HG03571 (cell line): ENCODE measurements around the gene ARFRP1.
A peak's percentile ranks its signal among the peaks of the same experiment; 100 is the strongest.
"Not testable (repeated sequence)": the region's sequence is repeated elsewhere in the genome, so short reads cannot be mapped to it uniquely, and the experiment has no call there.

Source experiments
- ATAC-seq: cut with Tn5 transposase; IDR thresholded peaks from one replicate; pipeline ENCODE4 v1.9.1; 2021; ENCODE audit not compliant: unreplicated experiment

ARFRP1 gene

DNA sequence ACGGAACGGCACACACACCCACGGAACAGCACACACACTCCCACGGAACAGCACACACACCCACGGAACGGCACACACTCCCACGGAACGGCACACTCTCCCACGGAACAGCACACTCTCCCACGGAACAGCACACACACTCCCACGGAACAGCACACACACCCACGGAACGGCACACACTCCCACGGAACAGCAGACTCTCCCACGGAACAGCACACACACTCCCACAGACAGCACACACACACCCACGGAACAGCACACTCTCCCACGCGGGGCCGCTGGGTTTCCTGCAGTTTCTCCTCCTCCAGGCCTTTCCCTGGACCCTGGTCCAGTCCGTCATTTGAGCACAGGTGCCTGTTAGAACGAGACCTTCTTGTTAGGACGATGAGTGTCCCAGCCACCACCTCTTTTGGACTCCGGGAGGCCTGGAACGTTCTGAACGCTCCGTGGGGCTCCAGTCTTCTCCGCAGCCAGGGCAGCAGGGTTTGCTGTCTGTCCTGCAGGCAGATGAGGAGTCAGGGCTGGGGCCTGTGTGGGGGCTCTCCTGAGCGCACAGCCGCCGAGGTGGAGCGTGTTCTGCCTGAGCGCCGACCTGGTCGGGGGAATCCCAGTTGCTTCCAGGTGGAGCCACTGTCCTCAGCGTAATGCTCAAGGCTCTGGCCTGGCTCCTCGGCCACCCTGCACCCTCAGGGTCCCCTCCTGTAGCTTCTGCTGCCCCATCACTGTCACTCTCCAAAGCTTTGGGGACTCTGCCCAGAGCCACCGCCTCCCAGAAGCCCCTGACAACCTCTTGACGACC lies 28.9 kb downstream of the ARFRP1 start:
- ATAC-seq, result no peak

- ATAC-seq, result no peak
These were observed 29.7 kb downstream of the ARFRP1 start for GRCh38 chr20:63678071-63678470.

GRCh38 chr20:63675681-63676368 lies 32.0 kb downstream of the ARFRP1 start:
- ATAC-seq, result no peak

- ATAC-seq, result no peak
These were observed 33.8 kb downstream of the ARFRP1 start for GRCh38 chr20:63673951-63674350.

DNA sequence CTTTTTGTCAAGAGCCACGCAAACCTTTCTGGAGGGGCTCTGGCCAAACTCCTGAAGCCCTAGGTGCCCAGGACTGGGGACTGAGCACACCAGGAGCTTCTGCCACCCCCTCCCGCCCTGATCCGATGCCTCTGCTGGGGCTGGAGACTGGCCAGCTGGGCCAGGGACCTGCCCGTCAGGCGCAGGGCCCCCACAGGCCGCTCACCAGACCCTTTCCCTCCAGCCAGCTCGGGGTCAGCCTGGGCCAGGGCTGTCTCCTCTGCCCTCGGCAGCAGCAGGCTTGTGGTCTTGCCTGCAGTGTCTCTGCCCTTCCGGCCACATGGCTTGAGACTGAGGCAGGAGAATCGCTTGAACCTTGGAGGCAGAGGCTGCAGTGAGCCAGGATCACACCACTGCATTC lies 35.1 kb downstream of the ARFRP1 start:
- ATAC-seq, result no peak

GRCh38 chr20:63671695-63672094 lies 36.1 kb downstream of the ARFRP1 start:
- ATAC-seq, result not testable (repeated sequence)

DNA sequence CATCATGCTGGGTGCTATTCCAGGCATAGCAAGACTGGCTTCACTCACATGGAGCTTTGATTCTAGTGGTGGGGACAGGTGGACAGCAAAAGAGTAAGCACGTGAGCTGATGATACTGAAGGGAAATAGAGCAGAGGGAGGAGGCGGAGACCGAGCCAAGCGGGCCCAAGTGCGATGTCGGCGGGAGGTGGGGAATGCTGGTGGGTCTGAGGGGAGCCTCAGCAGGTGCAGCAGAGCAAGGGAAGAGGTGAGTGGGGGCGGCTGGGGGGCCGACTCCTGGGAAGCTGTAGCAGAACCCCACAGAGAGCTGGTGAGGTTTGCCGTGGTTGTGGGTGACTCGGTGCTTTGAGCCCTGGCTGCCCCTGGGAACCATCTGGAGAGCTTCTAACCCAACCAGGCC lies 39.4 kb downstream of the ARFRP1 start:
- ATAC-seq, result no peak

- ATAC-seq, result no peak
These were observed 39.9 kb downstream of the ARFRP1 start for GRCh38 chr20:63667858-63668257.

DNA sequence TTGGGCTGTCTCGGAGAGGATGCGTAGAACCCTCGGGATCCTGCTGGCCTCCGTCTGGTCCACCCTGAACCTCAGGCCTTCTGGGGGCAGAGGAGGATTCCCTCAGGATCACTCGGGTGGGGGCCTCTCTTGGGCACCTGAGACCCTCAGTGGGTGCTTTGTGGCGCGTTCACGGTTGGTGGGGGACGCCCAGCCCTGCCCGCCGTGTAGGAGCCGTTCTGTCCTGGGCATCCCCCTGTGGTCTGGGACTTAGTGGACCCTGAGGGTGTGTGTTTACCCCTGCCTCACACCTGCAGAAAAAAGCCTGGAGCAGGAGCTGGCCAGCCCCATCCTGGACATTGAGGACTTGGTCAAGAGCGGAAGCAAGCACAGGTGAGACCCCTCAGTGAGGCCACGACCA lies 42.1 kb downstream of the ARFRP1 start:
- ATAC-seq, result no peak

DNA sequence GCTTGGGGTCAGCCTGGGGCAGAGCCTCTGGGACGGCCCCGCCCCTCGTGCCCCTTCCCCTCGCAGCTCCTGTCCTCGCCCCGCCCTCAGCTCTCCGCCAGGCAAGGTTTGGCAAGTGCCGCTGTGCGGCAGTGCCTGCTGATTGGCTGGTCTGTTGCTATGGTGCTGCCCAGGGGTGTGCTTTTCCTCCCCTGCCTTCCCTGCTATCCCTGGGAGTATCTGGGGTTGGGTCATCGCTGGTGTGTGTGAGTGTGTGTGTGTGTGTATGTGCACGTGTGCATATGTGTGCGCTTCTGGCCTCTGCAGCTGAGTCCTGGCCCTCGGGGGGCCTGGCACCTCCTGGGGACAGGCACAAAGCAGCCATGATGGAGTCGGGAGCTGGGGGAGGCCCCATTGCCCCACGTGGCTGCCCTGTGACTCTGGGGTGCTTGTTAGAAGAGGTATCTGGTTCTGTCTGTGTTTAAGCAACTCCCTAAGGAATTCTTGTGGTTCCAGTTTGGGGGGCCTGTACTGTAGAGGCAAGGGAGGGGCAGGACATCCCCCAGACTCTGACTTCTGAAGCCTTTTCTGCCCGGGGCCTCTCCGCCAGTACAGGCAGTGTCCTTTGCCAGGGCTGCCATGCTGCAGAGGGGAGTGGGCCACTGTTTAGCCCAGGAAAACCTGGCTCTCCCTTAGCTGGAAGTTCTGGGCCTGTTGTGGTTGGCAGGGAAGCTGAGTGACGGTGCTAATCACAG lies 42.7 kb downstream of the ARFRP1 start:
- no peak for ATAC-seq

DNA sequence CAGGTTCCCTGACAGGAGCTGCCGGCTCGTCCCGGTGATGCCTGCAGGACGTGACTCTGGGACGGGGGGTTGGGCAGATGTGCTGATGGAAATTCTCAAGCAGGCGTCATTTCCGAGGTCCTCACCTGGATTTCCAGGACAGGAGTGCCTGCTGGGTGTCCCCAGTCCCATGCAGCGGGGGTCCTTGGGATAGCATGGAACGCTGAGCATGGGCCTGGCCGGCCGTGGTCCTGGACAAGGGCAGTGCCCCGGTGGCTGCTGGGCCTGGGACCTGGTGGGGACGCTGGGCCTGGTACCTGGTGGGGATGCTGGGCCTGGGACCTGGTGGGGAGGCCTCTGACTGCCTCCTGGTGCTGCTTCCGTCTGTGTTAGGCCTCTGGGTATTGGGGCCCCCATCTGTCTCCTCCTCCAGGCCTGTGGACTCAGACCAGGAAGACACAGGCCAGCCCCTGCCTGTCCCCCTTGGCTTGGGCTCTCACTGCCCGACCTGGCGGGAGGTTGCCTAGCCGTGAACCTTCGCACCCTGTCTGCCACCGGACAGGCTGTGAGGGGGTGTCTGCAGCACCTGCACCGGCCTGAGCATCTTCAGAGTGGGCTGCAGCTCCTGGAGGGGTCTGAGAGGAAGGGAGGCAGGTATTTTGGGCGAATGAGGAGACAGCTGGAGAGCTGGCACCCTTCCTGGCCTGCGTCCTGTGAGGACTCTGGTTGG lies 43.5 kb downstream of the ARFRP1 start:
- no peak for ATAC-seq

DNA sequence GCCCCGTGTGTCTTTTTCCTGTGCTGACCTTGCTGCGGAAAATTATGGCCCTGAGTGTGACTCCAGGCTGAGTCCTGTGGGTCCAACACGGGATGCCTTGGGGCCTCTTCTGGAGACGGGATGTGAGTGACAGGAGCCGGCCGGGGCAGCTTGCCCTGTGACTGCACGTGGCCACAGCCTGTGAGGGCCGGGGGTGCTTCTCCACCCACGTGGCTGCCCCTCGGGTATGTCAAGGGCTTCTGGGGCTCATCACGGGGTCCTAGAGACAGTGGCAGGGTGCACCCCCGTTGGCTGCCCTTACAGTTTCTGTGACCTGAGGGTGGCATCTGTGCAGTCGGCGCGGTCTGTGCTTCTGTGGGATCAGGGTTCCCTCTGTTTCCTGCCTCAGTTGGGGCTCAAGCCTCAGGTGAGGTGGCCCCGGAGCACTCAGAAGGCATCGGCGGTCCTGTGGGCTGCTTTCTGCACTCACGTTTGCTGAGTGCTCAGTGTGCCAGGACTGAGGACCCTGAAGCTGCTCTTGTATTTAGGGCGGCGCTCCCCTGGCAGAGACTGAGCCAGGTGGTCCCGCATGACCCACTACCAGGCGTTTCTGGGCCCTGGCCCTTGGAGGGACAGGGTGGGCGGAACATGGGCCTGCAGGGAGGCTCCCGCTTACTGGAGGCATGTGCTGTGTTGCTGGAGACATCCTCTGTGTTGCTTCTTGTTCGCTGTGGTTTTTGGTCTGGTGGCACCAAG lies 44.3 kb downstream of the ARFRP1 start:
- no peak for ATAC-seq

DNA sequence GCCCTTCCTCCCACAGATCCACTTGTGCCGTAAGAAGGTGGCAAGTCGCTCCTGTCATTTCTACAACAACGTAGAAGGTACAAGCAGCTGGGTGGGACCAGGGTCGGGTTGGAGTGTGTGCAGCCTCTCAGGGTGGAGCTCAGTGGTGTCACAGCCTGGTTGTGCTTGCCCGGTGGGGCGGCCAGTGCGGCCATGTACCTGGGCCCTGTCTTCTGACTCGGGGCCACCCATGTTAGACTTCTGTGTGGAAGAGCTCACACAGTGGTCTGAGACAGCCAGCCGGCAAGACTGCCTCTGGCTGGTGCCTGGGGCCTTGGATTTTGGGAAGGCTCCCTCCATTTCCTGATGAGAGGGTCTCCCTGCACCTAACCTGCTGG lies 45.0 kb downstream of the ARFRP1 start:
- no peak for ATAC-seq

DNA sequence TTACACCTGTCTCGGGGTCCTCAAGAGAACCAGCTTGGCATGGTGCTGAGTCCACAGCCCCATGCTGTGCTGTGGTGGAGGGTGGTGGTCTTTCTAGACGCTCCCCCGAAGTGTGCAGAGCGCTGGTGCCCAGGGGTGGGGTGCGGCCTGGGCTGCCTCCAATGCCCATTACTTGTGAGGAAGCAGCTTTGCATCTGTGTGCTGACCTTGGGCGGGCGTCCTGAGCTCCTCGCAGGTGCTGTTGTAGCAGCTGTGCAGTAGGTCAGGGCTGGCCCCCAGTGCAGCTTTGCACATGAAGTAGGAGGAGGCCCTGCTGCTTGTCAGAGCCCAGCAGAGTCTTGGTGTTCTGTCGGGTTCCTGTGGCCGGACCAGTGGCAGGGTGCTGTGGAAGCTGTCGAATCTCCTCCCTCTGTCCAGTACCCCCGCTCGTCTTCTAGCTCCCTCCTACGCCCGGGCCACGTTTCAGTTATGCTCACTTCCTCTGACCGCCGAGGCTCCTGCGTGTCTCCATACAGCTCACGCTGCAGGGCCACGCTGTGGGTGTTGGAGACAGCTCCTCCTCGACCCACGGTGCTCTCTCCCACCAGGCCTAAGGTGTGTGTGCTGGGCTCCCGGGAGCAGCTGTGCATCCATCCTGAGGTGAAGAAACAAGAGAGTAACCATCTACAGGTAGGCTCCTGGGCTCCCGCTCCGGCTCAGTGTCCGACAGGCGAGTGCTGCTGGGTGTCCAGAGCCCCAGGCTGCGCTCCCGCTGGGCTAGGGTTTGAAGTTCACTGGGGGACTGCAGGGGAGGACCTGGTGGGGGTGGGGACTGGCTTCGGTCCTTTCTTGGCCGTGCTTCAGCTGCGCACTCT lies 45.6 kb downstream of the ARFRP1 start:
- no peak for ATAC-seq

DNA sequence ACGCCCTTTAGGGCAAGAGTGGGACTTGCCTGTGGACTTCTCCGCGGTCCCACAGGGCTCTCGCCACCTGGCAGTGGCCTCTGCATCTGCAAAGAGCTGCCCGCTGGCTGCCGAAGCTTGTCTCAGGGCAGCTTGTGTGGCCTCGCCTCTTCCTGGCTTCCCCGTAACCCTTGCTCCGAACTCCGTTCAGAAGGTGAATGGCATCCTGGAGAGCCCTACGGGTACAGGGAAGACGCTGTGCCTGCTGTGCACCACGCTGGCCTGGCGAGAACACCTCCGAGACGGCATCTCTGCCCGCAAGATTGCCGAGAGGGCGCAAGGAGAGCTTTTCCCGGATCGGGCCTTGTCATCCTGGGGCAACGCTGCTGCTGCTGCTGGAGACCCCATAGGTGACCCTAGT lies 46.7 kb downstream of the ARFRP1 start:
- ATAC-seq, result no peak

DNA sequence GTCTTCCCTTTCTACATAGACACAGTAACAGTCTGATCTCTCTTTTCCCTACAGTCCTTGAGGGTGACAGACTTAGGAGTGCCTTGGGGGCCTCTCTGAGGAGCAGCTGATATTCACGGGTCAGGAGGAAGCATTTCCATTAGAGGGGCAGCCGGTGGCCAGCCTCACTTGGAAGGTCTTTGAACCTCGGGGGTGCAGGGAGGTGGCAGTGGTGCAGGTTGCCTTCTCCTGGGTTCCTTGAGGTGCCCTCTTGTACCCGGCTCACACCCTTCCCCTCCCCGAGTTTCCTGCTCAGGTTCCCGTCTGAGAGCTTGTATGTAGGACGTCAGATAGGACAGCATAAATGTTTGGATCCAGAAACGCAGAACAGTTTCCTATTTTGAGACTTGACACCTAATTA lies 47.2 kb downstream of the ARFRP1 start:
- ATAC-seq, result no peak

DNA sequence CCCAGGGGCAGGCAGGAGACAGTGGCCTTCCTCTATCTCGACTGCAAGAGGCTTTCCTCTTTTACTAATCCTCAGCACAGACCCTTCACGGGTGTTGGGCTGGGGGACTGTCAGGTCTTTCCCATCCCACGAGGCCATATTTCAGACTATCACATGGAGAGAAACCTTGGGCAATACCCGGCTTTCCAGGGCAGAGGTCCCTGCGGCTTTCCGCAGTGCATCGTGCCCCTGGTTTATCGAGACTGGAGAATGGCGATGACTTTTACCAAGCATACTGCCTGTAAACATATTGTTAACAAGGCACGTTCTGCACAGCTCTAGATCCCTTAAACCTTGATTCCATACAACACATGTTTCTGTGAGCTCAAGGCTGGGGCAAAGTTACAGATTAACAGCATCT lies 47.6 kb downstream of the ARFRP1 start:
- not testable (repeated sequence) for ATAC-seq

DNA sequence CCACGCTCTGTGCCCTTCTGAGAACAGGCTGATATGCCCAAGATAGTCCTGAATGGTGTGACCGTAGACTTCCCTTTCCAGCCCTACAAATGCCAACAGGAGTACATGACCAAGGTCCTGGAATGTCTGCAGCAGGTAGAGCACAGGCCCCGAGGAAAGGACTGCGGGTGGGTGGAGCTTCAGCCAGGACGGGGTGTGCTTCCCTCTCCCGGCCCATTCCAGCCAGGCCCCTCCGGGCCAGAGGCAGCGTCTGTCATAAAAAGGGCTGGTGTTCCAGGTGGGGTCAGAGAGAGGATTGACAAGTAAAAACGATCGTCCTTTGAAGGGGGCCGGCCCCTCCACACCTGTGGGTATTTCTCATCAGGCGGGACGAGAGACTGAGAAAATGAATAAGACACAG lies 48.4 kb downstream of the ARFRP1 start:
- no peak for ATAC-seq

DNA sequence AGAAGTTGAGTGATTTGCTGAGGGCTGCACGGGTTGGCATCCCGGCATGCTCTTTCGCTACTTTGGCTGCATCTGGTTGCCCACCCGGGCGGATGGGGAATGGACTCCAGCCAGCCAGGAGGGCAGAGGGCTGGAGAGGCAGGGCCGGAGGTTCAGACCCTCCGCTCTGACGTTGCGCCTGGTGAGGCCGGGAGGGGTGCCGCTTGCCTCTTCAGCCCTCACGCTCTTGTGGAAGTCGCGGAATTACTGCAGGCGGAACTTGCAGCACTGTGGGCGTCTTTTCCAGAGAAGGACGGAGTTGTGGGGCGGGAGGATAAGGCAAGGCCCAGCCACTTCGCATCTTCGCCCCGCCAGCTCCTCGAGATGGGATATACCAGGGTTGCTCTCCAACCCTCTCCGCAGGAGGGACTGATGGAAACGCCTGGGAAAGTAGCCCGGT lies 49.0 kb downstream of the ARFRP1 start:
- peak; percentile 10 for ATAC-seq
